HEK293 (cell line): ENCODE results near the gene PLLP.
A peak's percentile ranks its signal among the peaks of the same experiment; 100 is the strongest.

Experiments used
- CTCF ChIA-PET: fragments of 350-600 bp; formaldehyde crosslinking; extraction: SDS; loops from one replicate; lab custom pipeline; 2021; ENCODE audit warnings: antibody characterized with exemption; lab: Yijun Ruan, JAX
- POLR2A ChIA-PET: fragments of 300-600 bp; formaldehyde crosslinking; extraction: SDS; loops from one replicate; lab custom pipeline; 2020; ENCODE audit warnings: antibody characterized with exemption, inconsistent platforms; lab: Yijun Ruan, JAX
- H3K27ac ChIP-seq: fragments of 200-500 bp; sonication (Bioruptor generic); 2 replicates; pipeline ENCODE4 v1.5.1; 2014; ENCODE audit warnings: low read depth, low read length, control low read depth, inconsistent platforms; ENCODE audit errors: extremely low read depth
- H3K36me3 ChIP-seq, 2 experiments: fragments of 200-500 bp in 1 of 2; sonication (Bioruptor generic) in 1 of 2; 1 replicate in 1 of 2; 2 replicates in 1 of 2; pipeline ENCODE4 v1.5.1; 2014 to 2017; ENCODE audit warnings: inconsistent platforms in 2 of 2, low read length in 2 of 2; ENCODE audit not compliant: control insufficient read depth in 2 of 2, insufficient read depth in 1 of 2
- H3K4me1 ChIP-seq: fragments of 200-500 bp; sonication (Bioruptor generic); 2 replicates; pipeline ENCODE4 v1.5.1; 2014; ENCODE audit warnings: mild to moderate bottlenecking, low read length, inconsistent platforms; ENCODE audit not compliant: control insufficient read depth, insufficient read depth
- H3K4me3 ChIP-seq: 2 replicates; pipeline ENCODE4 v1.5.1; 2011; ENCODE audit warnings: low read depth, mild to moderate bottlenecking, control low read depth, low read length, moderate library complexity
- H3K9me3 ChIP-seq: fragments of 200-500 bp; sonication (Bioruptor generic); 2 replicates; pipeline ENCODE4 v1.5.1; 2014; ENCODE audit warnings: low read depth, low read length, inconsistent platforms; ENCODE audit not compliant: control insufficient read depth, insufficient read depth
- FEZF1 ChIP-seq: fragments of 450-650 bp; formaldehyde crosslinking; IDR thresholded peaks from 2 replicates; pipeline ENCODE4 v1.5.1; 2016; ENCODE audit warnings: missing biosample characterization, missing genetic modification characterization
- GLIS2 ChIP-seq: fragments of 450-650 bp; formaldehyde crosslinking; IDR thresholded peaks from 2 replicates; pipeline ENCODE4 v1.5.1; 2016; ENCODE audit warnings: missing biosample characterization, missing genetic modification characterization
- HOXD13 ChIP-seq: sonication (generic); formaldehyde crosslinking; IDR thresholded peaks from 2 replicates; pipeline ENCODE4 v1.8.0; 2022; ENCODE audit warnings: missing genetic modification reagents, borderline replicate concordance
- KLF7 ChIP-seq: fragments of 450-650 bp; formaldehyde crosslinking; IDR thresholded peaks from 2 replicates; pipeline ENCODE4 v1.5.1; 2016; ENCODE audit warnings: missing biosample characterization, missing genetic modification characterization, borderline replicate concordance
- OVOL3 ChIP-seq: fragments of 450-650 bp; formaldehyde crosslinking; IDR thresholded peaks from 2 replicates; pipeline ENCODE4 v1.5.1; 2016; ENCODE audit warnings: missing biosample characterization, missing genetic modification characterization
- ZBTB17 ChIP-seq: fragments of 450-650 bp; formaldehyde crosslinking; IDR thresholded peaks from 2 replicates; pipeline ENCODE4 v1.5.1; 2016; ENCODE audit warnings: missing biosample characterization, missing genetic modification characterization
- ZBTB8A ChIP-seq: fragments of 450-650 bp; formaldehyde crosslinking; IDR thresholded peaks from 2 replicates; pipeline ENCODE4 v1.5.1; 2016; ENCODE audit warnings: missing biosample characterization, missing genetic modification characterization
- ZFP37 ChIP-seq: fragments of 450-650 bp; formaldehyde crosslinking; IDR thresholded peaks from 2 replicates; pipeline ENCODE4 v1.5.1; 2016; ENCODE audit warnings: missing biosample characterization, missing genetic modification characterization
- ZNF112 ChIP-seq: fragments of 450-650 bp; formaldehyde crosslinking; IDR thresholded peaks from 2 replicates; pipeline ENCODE4 v1.5.0; 2017; ENCODE audit warnings: missing biosample characterization, missing genetic modification characterization
- ZNF335 ChIP-seq: fragments of 450-650 bp; formaldehyde crosslinking; conservative IDR thresholded peaks from 2 replicates; pipeline ENCODE4 v1.5.1; 2016; ENCODE audit warnings: missing biosample characterization, missing genetic modification characterization
- ZNF423 ChIP-seq: fragments of 450-650 bp; formaldehyde crosslinking; IDR thresholded peaks from 2 replicates; pipeline ENCODE4 v1.5.1; 2016; ENCODE audit warnings: missing biosample characterization, missing genetic modification characterization
- ZNF514 ChIP-seq: fragments of 450-650 bp; formaldehyde crosslinking; IDR thresholded peaks from 2 replicates; pipeline ENCODE4 v1.5.1; 2016; ENCODE audit warnings: missing biosample characterization, missing genetic modification characterization
- ZNF768 ChIP-seq: fragments of 450-650 bp; formaldehyde crosslinking; IDR thresholded peaks from 2 replicates; pipeline ENCODE4 v1.5.1; 2018; ENCODE audit warnings: missing biosample characterization, mild to moderate bottlenecking, missing genetic modification characterization
- TF ChIP-seq, protein P1 (sequence below): fragments of 450-650 bp; formaldehyde crosslinking; IDR thresholded peaks from 2 replicates; pipeline ENCODE4 v1.5.0; 2017; ENCODE audit warnings: missing biosample characterization, missing genetic modification characterization, borderline replicate concordance
- TF ChIP-seq, protein P2 (sequence below): fragments of 450-650 bp; formaldehyde crosslinking; IDR thresholded peaks from 2 replicates; pipeline ENCODE4 v1.5.1; 2016; ENCODE audit warnings: missing biosample characterization, missing genetic modification characterization, borderline replicate concordance
- TF ChIP-seq, protein P3 (sequence below): sonication (generic); formaldehyde crosslinking; IDR thresholded peaks from 2 replicates; pipeline ENCODE4 v1.8.1; 2022; ENCODE audit warnings: mild to moderate bottlenecking, moderate library complexity, missing genetic modification reagents
- TF ChIP-seq, protein P4 (sequence below): fragments of 450-650 bp; formaldehyde crosslinking; IDR thresholded peaks from 2 replicates; pipeline ENCODE4 v1.5.1; 2016; ENCODE audit warnings: missing biosample characterization, missing genetic modification characterization
- TF ChIP-seq, protein P5 (sequence below): fragments of 450-650 bp; formaldehyde crosslinking; optimal IDR thresholded peaks from 2 replicates; pipeline ENCODE3; 2016; ENCODE audit warnings: missing biosample characterization, mild to moderate bottlenecking, missing genetic modification characterization
- TF ChIP-seq, protein P6 (sequence below): fragments of 450-650 bp; formaldehyde crosslinking; IDR thresholded peaks from 2 replicates; pipeline ENCODE4 v1.5.1; 2017; ENCODE audit warnings: missing biosample characterization, mild to moderate bottlenecking, missing genetic modification characterization, moderate library complexity

PLLP gene

DNA sequence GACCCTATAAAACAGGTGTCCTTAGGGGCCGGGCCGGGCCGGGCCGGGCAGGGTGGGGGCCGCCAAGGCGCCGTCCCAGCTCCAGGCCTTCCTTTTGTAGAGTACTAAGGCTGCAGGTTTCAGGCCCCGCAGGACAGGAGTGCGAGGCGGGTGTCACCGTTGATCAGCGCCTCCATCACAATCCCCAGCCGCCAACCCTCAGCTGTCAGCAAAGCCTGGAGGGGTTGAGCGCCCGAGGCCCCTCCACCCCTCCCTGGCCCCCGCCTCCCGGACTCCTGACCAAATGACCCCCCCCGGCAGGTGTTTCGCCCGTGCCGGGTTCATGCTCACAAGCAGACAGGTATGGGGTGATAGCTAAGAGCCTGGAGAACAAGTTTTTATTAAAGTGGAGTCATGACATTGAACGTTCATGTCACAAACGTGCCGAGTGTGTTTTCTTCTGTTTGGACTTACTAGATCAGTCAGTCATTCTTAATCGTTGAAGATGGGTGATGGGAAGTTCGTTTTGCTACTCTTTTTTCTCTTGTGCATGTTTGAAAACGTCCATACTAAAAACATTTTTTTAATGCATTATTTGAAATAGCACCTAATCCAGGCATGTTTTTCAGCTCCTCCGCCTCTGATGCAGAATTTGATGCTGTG, 38.9 kb downstream of the PLLP start (continued):
- TF ChIP-seq, protein P1, sequence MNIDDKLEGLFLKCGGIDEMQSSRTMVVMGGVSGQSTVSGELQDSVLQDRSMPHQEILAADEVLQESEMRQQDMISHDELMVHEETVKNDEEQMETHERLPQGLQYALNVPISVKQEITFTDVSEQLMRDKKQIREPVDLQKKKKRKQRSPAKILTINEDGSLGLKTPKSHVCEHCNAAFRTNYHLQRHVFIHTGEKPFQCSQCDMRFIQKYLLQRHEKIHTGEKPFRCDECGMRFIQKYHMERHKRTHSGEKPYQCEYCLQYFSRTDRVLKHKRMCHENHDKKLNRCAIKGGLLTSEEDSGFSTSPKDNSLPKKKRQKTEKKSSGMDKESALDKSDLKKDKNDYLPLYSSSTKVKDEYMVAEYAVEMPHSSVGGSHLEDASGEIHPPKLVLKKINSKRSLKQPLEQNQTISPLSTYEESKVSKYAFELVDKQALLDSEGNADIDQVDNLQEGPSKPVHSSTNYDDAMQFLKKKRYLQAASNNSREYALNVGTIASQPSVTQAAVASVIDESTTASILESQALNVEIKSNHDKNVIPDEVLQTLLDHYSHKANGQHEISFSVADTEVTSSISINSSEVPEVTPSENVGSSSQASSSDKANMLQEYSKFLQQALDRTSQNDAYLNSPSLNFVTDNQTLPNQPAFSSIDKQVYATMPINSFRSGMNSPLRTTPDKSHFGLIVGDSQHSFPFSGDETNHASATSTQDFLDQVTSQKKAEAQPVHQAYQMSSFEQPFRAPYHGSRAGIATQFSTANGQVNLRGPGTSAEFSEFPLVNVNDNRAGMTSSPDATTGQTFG: no peak
- TF ChIP-seq FEZF1 (tag by site-specific recombination): no peak
- TF ChIP-seq KLF7 (tag by site-specific recombination): 0 out of 2 replicates have a peak, but pooled peaks have one; percentile 1
- peak; percentile 69 for TF ChIP-seq ZBTB17 (tag by site-specific recombination)
- TF ChIP-seq ZNF423 (tag by site-specific recombination): no peak
- no peak for TF ChIP-seq ZNF514
- TF ChIP-seq, protein P2, sequence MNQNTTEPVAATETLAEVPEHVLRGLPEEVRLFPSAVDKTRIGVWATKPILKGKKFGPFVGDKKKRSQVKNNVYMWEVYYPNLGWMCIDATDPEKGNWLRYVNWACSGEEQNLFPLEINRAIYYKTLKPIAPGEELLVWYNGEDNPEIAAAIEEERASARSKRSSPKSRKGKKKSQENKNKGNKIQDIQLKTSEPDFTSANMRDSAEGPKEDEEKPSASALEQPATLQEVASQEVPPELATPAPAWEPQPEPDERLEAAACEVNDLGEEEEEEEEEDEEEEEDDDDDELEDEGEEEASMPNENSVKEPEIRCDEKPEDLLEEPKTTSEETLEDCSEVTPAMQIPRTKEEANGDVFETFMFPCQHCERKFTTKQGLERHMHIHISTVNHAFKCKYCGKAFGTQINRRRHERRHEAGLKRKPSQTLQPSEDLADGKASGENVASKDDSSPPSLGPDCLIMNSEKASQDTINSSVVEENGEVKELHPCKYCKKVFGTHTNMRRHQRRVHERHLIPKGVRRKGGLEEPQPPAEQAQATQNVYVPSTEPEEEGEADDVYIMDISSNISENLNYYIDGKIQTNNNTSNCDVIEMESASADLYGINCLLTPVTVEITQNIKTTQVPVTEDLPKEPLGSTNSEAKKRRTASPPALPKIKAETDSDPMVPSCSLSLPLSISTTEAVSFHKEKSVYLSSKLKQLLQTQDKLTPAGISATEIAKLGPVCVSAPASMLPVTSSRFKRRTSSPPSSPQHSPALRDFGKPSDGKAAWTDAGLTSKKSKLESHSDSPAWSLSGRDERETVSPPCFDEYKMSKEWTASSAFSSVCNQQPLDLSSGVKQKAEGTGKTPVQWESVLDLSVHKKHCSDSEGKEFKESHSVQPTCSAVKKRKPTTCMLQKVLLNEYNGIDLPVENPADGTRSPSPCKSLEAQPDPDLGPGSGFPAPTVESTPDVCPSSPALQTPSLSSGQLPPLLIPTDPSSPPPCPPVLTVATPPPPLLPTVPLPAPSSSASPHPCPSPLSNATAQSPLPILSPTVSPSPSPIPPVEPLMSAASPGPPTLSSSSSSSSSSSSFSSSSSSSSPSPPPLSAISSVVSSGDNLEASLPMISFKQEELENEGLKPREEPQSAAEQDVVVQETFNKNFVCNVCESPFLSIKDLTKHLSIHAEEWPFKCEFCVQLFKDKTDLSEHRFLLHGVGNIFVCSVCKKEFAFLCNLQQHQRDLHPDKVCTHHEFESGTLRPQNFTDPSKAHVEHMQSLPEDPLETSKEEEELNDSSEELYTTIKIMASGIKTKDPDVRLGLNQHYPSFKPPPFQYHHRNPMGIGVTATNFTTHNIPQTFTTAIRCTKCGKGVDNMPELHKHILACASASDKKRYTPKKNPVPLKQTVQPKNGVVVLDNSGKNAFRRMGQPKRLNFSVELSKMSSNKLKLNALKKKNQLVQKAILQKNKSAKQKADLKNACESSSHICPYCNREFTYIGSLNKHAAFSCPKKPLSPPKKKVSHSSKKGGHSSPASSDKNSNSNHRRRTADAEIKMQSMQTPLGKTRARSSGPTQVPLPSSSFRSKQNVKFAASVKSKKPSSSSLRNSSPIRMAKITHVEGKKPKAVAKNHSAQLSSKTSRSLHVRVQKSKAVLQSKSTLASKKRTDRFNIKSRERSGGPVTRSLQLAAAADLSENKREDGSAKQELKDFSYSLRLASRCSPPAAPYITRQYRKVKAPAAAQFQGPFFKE: no peak
- TF ChIP-seq, protein P3, sequence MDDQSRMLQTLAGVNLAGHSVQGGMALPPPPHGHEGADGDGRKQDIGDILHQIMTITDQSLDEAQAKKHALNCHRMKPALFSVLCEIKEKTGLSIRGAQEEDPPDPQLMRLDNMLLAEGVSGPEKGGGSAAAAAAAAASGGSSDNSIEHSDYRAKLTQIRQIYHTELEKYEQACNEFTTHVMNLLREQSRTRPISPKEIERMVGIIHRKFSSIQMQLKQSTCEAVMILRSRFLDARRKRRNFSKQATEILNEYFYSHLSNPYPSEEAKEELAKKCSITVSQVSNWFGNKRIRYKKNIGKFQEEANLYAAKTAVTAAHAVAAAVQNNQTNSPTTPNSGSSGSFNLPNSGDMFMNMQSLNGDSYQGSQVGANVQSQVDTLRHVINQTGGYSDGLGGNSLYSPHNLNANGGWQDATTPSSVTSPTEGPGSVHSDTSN: no peak
- peak; percentile 68 for TF ChIP-seq ZNF335 (tag by site-specific recombination)
- peak; percentile 29 for TF ChIP-seq ZBTB8A
- no peak for TF ChIP-seq HOXD13 (CRISPR knock-in tag)
- no peak for TF ChIP-seq ZNF768
- no peak for TF ChIP-seq ZFP37 (tag by site-specific recombination)
- TF ChIP-seq, all 188 proteins: peak for 6

DNA sequence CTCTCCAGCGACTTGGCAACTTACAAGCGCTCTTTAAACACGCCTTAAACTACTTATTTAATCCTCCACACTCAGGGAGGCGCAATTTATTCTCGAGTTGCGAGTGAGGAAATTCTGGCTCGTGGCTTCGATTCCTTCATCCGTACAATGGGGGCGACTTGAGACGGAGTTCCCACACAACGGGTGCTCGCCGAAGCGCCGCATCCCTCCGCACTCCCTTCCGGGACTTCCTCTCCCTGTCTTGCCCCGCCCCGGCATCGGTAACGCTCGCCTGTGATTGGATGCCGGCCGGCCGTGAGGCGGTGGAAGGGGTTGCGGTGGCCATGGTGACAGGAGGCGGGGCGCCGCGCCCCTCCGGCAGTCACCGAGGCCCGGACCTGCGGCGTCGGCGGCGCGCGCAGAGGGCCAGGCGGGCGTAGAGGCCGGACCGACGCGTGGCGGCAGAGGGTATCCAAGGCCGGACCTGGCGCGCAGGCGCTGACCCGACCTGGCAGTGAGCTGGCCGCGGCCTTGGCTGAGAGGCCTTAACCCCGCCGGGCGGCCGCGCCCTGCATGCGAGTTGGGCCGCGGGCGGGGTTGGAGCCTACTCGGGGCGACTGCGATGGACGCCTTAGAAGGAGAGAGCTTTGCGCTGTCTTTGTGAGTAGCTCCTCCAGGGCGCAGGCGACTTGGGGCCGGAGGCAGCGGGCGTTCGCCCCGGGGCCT, 39.6 kb downstream of the PLLP start, which contains the start of gene ARL2BP:
TSS of gene ARL2BP (plus strand) at position 493 of the 705 bp plus-strand sequence. CDS start at position 602, 109 bp downstream.
- POLR2A ChIA-PET: interaction anchor here (0.7 to 2.7 kb wide), 10 partner anchors 9 to 153 kb away, joined by 3 to 12 read pairs (median 4); partner anchors contain the start of genes CPNE2, PLLP, PSME3IP1 and RSPRY1
- peak within 1 kb of the TSS; percentile 78 for H3K27ac ChIP-seq
- CTCF ChIA-PET: interaction anchor here (1.2 kb wide), 1 partner anchor 11 kb away, joined by 6 read pairs; no protein-coding TSS in a partner anchor
- peak; percentile 66 for TF ChIP-seq ZBTB8A
- TF ChIP-seq ZNF335 (tag by site-specific recombination): peak; percentile 93
- TF ChIP-seq, protein P4, sequence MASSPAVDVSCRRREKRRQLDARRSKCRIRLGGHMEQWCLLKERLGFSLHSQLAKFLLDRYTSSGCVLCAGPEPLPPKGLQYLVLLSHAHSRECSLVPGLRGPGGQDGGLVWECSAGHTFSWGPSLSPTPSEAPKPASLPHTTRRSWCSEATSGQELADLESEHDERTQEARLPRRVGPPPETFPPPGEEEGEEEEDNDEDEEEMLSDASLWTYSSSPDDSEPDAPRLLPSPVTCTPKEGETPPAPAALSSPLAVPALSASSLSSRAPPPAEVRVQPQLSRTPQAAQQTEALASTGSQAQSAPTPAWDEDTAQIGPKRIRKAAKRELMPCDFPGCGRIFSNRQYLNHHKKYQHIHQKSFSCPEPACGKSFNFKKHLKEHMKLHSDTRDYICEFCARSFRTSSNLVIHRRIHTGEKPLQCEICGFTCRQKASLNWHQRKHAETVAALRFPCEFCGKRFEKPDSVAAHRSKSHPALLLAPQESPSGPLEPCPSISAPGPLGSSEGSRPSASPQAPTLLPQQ (tag by site-specific recombination): 0 out of 2 replicates have a peak, but pooled peaks have one; percentile 27
- no peak for TF ChIP-seq ZNF112 (tag by site-specific recombination)
- TF ChIP-seq OVOL3 (tag by site-specific recombination): 0 out of 2 replicates have a peak, but pooled peaks have one; percentile 27
- TF ChIP-seq, protein P5, sequence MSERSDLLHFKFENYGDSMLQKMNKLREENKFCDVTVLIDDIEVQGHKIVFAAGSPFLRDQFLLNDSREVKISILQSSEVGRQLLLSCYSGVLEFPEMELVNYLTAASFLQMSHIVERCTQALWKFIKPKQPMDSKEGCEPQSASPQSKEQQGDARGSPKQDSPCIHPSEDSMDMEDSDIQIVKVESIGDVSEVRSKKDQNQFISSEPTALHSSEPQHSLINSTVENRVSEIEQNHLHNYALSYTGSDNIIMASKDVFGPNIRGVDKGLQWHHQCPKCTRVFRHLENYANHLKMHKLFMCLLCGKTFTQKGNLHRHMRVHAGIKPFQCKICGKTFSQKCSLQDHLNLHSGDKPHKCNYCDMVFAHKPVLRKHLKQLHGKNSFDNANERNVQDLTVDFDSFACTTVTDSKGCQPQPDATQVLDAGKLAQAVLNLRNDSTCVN (tag by site-specific recombination): peak; percentile 61
- TF ChIP-seq, protein P6, sequence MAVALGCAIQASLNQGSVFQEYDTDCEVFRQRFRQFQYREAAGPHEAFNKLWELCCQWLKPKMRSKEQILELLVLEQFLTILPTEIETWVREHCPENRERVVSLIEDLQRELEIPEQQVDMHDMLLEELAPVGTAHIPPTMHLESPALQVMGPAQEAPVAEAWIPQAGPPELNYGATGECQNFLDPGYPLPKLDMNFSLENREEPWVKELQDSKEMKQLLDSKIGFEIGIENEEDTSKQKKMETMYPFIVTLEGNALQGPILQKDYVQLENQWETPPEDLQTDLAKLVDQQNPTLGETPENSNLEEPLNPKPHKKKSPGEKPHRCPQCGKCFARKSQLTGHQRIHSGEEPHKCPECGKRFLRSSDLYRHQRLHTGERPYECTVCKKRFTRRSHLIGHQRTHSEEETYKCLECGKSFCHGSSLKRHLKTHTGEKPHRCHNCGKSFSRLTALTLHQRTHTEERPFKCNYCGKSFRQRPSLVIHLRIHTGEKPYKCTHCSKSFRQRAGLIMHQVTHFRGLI (tag by site-specific recombination): 0 out of 2 replicates have a peak, but pooled peaks have one; percentile 28
- TF ChIP-seq GLIS2 (tag by site-specific recombination): no peak

More for the DNA sequence above, 39.6 kb downstream of the PLLP start, which contains the start of gene ARL2BP:
- 0 out of 2 replicates have a peak, but pooled peaks cover 2% of the 10 kb centered on the region for H3K4me1 ChIP-seq
- no peaks in the 10 kb centered on the region for H3K9me3 ChIP-seq
- peak within 1 kb of the TSS; percentile 64 for H3K4me3 ChIP-seq
- H3K36me3 ChIP-seq: peaks cover 22 to 33% of the 10 kb centered on the region in 2 experiments
